OCI-LY3 (cell line): ENCODE data around the gene NINJ1.

Source experiments
- H2AFZ ChIP-seq: fragments of 200-600, 300-600 bp; shearing (Covaris generic); 2 replicates; pipeline ENCODE4 v1.6.0; 2014; ENCODE audit warnings: antibody characterized with exemption, low read depth, low read length
- H3K27ac ChIP-seq: fragments of 200-600, 300-600 bp; sonication (generic); 2 replicates; pipeline ENCODE4 v1.5.1; 2014; ENCODE audit warnings: mild to moderate bottlenecking, low read length, moderate library complexity, mixed read lengths
- H3K27me3 ChIP-seq: fragments of 200-600, 300-600 bp; sonication (generic); 2 replicates; pipeline ENCODE4 v1.6.1; 2014; ENCODE audit warnings: low read depth, low read length, mixed read lengths
- H3K36me3 ChIP-seq: fragments of 200-600, 300-600 bp; sonication (generic); replicated peaks from 2 replicates; pipeline ENCODE3; 2014; ENCODE audit warnings: low read depth, low read length, mixed read lengths
- H3K4me1 ChIP-seq: fragments of 300-600, 200-600 bp; sonication (generic); 2 replicates; pipeline ENCODE4 v1.6.1; 2014; ENCODE audit warnings: low read length, mixed read lengths
- H3K4me2 ChIP-seq: fragments of 200-600, 300-600 bp; sonication (generic); 2 replicates; pipeline ENCODE4 v1.6.1; 2014; ENCODE audit warnings: low read length, mixed read lengths
- H3K4me3 ChIP-seq: fragments of 300-600, 200-600 bp; sonication (generic); 2 replicates; pipeline ENCODE4 v1.5.1; 2014; ENCODE audit warnings: antibody characterized with exemption, mild to moderate bottlenecking, low read length, moderate library complexity
- H3K79me2 ChIP-seq: fragments of 300-600, 200-600 bp; shearing (Covaris generic); 2 replicates; pipeline ENCODE4 v1.6.1; 2014; ENCODE audit warnings: mild to moderate bottlenecking, low read length, mixed read lengths
- H3K9ac ChIP-seq: fragments of 300-600, 200-600 bp; shearing (Covaris generic); 2 replicates; pipeline ENCODE4 v1.6.0; 2014; ENCODE audit warnings: mild to moderate bottlenecking, low read length, moderate library complexity
- H3K9me3 ChIP-seq: fragments of 200-600, 300-600 bp; shearing (Covaris generic); 2 replicates; pipeline ENCODE4 v1.6.1; 2014; ENCODE audit warnings: low read length, mixed read lengths; ENCODE audit not compliant: insufficient read depth
- H4K20me1 ChIP-seq: fragments of 200-600, 300-600 bp; sonication (generic); 2 replicates; pipeline ENCODE4 v1.6.1; 2016; ENCODE audit warnings: low read length, mixed read lengths; ENCODE audit not compliant: insufficient read depth
- CTCF ChIP-seq: fragments of 200-600, 300-600 bp; sonication (generic); IDR thresholded peaks from 2 replicates; pipeline ENCODE4 v1.5.1; 2014; ENCODE audit warnings: antibody characterized with exemption, low read length, low read depth
- EZH2phosphoT487 ChIP-seq: fragments of 200-600 bp; shearing (Covaris generic); IDR thresholded peaks from 2 replicates; pipeline ENCODE4 v1.6.1; 2018; ENCODE audit warnings: antibody characterized with exemption, mixed run types, low read depth

NINJ1 gene

GRCh38 chr9:93128011-93128714, 5.9 kb downstream of the NINJ1 start:
- H3K36me3 ChIP-seq: peaks cover 4% of the 10 kb centered on the region
- H3K27me3 ChIP-seq: no peaks in the 10 kb centered on the region
- no peak overlapping the region for H3K4me3 ChIP-seq
- no peaks in the 10 kb centered on the region for H3K9me3 ChIP-seq
- no peak for TF ChIP-seq EZH2phosphoT487
- TF ChIP-seq CTCF: no peak
- H3K4me1 ChIP-seq: peaks cover 6% of the 10 kb centered on the region
- peaks cover 11% of the 10 kb centered on the region for H3K79me2 ChIP-seq
- no peak overlapping the region for H2AFZ ChIP-seq
- peaks cover 10% of the 10 kb centered on the region; the same call in 1 of the 2 replicates for H4K20me1 ChIP-seq
- H3K27ac ChIP-seq: no peak overlapping the region
- no peak overlapping the region for H3K4me2 ChIP-seq
- no peak overlapping the region for H3K9ac ChIP-seq

GRCh38 chr9:93127395-93127911, 6.6 kb downstream of the NINJ1 start:
- Histone ChIP-seq H3K79me2 (peaks cover 3% of the 10 kb centered on the region), H4K20me1 (peaks cover 8% of the 10 kb centered on the region; the same call in 1 of the 2 replicates), H2AFZ (no peak overlapping the region), H3K4me3 (no peak overlapping the region), H3K36me3 (peaks cover 4% of the 10 kb centered on the region), H3K4me2 (no peak overlapping the region), H3K9ac (no peak overlapping the region), H3K27ac (no peak overlapping the region), H3K9me3 (no peaks in the 10 kb centered on the region), H3K4me1 (no peaks in the 10 kb centered on the region), H3K27me3 (no peaks in the 10 kb centered on the region)
- TF ChIP-seq EZH2phosphoT487 (no peak), CTCF (no peak)

- H3K4me3 ChIP-seq: no peak overlapping the region
- H3K9ac ChIP-seq: no peak overlapping the region
- H3K36me3 ChIP-seq: peaks cover 4% of the 10 kb centered on the region
- no peak overlapping the region for H2AFZ ChIP-seq
- H3K4me2 ChIP-seq: no peak overlapping the region
- H3K9me3 ChIP-seq: no peaks in the 10 kb centered on the region
- H3K79me2 ChIP-seq: no peaks in the 10 kb centered on the region
- no peaks in the 10 kb centered on the region for H3K27me3 ChIP-seq
- TF ChIP-seq CTCF (no peak), EZH2phosphoT487 (no peak)
- no peaks in the 10 kb centered on the region for H3K4me1 ChIP-seq
- 0 out of 2 replicates have a peak, but pooled peaks cover 5% of the 10 kb centered on the region for H4K20me1 ChIP-seq
- no peak overlapping the region for H3K27ac ChIP-seq
Measured at GRCh38 chr9:93126825-93127368, 7.2 kb downstream of the NINJ1 start.

GRCh38 chr9:93126151-93126781, 7.8 kb downstream of the NINJ1 start:
- Histone ChIP-seq H3K4me2 (no peak overlapping the region), H3K4me1 (no peaks in the 10 kb centered on the region), H3K9ac (no peak overlapping the region), H3K4me3 (no peak overlapping the region), H3K27ac (no peak overlapping the region), H3K36me3 (peaks cover 4% of the 10 kb centered on the region), H3K9me3 (no peaks in the 10 kb centered on the region), H3K27me3 (no peaks in the 10 kb centered on the region), H4K20me1 (0 out of 2 replicates have a peak, but pooled peaks cover 5% of the 10 kb centered on the region), H3K79me2 (no peaks in the 10 kb centered on the region), H2AFZ (no peak overlapping the region)
- no peak for TF ChIP-seq CTCF
- TF ChIP-seq EZH2phosphoT487: no peak
